Fibroblast of lung (primary cell): ENCODE data around the gene MYO9A. TPM values are rescaled to one million over a fixed set of nuclear protein-coding genes. Genes with fewer than 3 reads are reported as not detected.

Experiments
- DNase-seq, 2 donors: peaks; one replicate each; pipeline versions ENCODE4 v3.0.0 to v3.0.0-alpha.2; 2010; ENCODE audit warnings: low read depth in 2 of 2
- H2AFZ ChIP-seq: 2 replicates; pipeline ENCODE4 v1.5.1; 2012; ENCODE audit warnings: low read length, control low read depth, inconsistent platforms
- H3K27ac ChIP-seq: 2 replicates; pipeline ENCODE4 v1.5.1; 2011; ENCODE audit warnings: low read length, control low read depth; ENCODE audit not compliant: insufficient read depth
- H3K27me3 ChIP-seq: 2 replicates; pipeline ENCODE4 v1.5.1; 2011; ENCODE audit warnings: mild to moderate bottlenecking, low read length; ENCODE audit not compliant: control insufficient read depth, insufficient read depth
- H3K36me3 ChIP-seq: 2 replicates; pipeline ENCODE4 v1.5.1; 2011; ENCODE audit warnings: low read length; ENCODE audit not compliant: control insufficient read depth, insufficient read depth
- H3K4me1 ChIP-seq: 2 replicates; pipeline ENCODE4 v1.5.1; 2011; ENCODE audit warnings: low read length; ENCODE audit not compliant: control insufficient read depth, insufficient read depth; ENCODE audit errors: extremely low read depth
- H3K4me2 ChIP-seq: 2 replicates; pipeline ENCODE4 v1.5.1; 2011; ENCODE audit warnings: low read length, control low read depth; ENCODE audit not compliant: insufficient read depth; ENCODE audit errors: extremely low read depth
- H3K4me3 ChIP-seq, 4 experiments: fragments of 200-600 bp in 1 of 4; sonication (generic) in 1 of 4; replicated peaks in 1 of 4; 2 replicates each; pipeline ENCODE4 v1.5.1; 2011 to 2016; ENCODE audit warnings: low read length in 4 of 4, low read depth in 3 of 4, mild to moderate bottlenecking in 3 of 4, control low read depth in 2 of 4, inconsistent platforms in 1 of 4, mixed read lengths in 1 of 4; ENCODE audit not compliant: insufficient read depth in 1 of 4; ENCODE audit errors: control extremely low read depth in 1 of 4
- H3K79me2 ChIP-seq: 2 replicates; pipeline ENCODE4 v1.5.1; 2012; ENCODE audit warnings: mild to moderate bottlenecking, low read length, inconsistent platforms; ENCODE audit not compliant: control insufficient read depth, insufficient read depth
- H3K9ac ChIP-seq: 2 replicates; pipeline ENCODE4 v1.5.1; 2011; ENCODE audit warnings: mild to moderate bottlenecking, low read length, control low read depth; ENCODE audit not compliant: insufficient read depth
- H3K9me3 ChIP-seq: 2 replicates; pipeline ENCODE4 v1.5.1; 2012; ENCODE audit warnings: low read depth, low read length; ENCODE audit not compliant: control insufficient read depth, insufficient read depth
- H4K20me1 ChIP-seq: 2 replicates; pipeline ENCODE4 v1.5.1; 2011; ENCODE audit warnings: low read length; ENCODE audit not compliant: control insufficient read depth, insufficient read depth; ENCODE audit errors: extremely low read depth
- EZH2 ChIP-seq: IDR thresholded peaks from 2 replicates; pipeline ENCODE4 v1.5.1; 2012; ENCODE audit warnings: low read length, control low read depth, mild to moderate bottlenecking; ENCODE audit errors: missing control alignments
- polyA plus RNA-seq, 2 donors: library from polyadenylated mRNA; depleted of rRNA in 1 of 2; stranded (reverse) in 1 of 2; unstranded in 1 of 2; fragments of >200 nt; gene quantifications; 2 replicates each; pipeline ENCODE4 v1.2.1, GENCODE V29; 2011 to 2012; ENCODE audit warnings: missing spikeins in 1 of 2
- total RNA-seq: library from RNA; depleted of rRNA; stranded (reverse); fragments of >200 nt; gene quantifications from 2 replicates; pipeline ENCODE4 v1.2.1, GENCODE V29; 2014
- TF ChIP-seq, protein P1 (sequence below), 2 donors: IDR thresholded peaks in 1 of 2; conservative IDR thresholded peaks in 1 of 2; 1 replicate in 1 of 2; 2 replicates in 1 of 2; pipeline ENCODE4 v1.5.1; 2011 to 2012; ENCODE audit warnings: low read length in 2 of 2, control low read depth in 1 of 2, inconsistent platforms in 1 of 2, low read depth in 1 of 2, mild to moderate bottlenecking in 1 of 2

MYO9A gene
- total and polyA plus RNA-seq, 2 donors (not counting 1 experiment from before 2014, with no cell fraction given), result 12.8 to 48.6 TPM

GRCh38 chr15:72117486-72118016 is 399 bp downstream of the MYO9A start:
- Histone ChIP-seq H3K9ac (peak overlapping the region; percentile 93), H3K4me1 (peaks cover 2% of the 10 kb centered on the region), H3K27me3 (no peaks in the 10 kb centered on the region), H3K9me3 (no peaks in the 10 kb centered on the region), H3K79me2 (peaks cover 39% of the 10 kb centered on the region), H3K27ac (peak overlapping the region; percentile 85), H3K36me3 (no peaks in the 10 kb centered on the region), H3K4me3 (peak overlapping the region; percentile 66 to 92 (median 86)), H2AFZ (peak overlapping the region; percentile 94), H4K20me1 (no peaks in the 10 kb centered on the region), H3K4me2 (peak overlapping the region; percentile 73)
- TF ChIP-seq, protein P1, sequence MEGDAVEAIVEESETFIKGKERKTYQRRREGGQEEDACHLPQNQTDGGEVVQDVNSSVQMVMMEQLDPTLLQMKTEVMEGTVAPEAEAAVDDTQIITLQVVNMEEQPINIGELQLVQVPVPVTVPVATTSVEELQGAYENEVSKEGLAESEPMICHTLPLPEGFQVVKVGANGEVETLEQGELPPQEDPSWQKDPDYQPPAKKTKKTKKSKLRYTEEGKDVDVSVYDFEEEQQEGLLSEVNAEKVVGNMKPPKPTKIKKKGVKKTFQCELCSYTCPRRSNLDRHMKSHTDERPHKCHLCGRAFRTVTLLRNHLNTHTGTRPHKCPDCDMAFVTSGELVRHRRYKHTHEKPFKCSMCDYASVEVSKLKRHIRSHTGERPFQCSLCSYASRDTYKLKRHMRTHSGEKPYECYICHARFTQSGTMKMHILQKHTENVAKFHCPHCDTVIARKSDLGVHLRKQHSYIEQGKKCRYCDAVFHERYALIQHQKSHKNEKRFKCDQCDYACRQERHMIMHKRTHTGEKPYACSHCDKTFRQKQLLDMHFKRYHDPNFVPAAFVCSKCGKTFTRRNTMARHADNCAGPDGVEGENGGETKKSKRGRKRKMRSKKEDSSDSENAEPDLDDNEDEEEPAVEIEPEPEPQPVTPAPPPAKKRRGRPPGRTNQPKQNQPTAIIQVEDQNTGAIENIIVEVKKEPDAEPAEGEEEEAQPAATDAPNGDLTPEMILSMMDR (conservative IDR thresholded peaks at IDR 0.05 in 1 of 2, IDR thresholded peaks at IDR 0.05 in 1 of 2; ENCODE audit: low read depth in 1 of 2, low read length in 2 of 2), result no peak
- TF ChIP-seq EZH2, result no peak
- peak; percentile 82 to 83 for DNase-seq

GRCh38 chr15:72116731-72117485 is 1.0 kb downstream of the MYO9A start:
- H3K36me3 ChIP-seq, result no peaks in the 10 kb centered on the region
- peaks cover 42% of the 10 kb centered on the region for H3K79me2 ChIP-seq
- H3K9me3 ChIP-seq, result no peaks in the 10 kb centered on the region
- H3K4me1 ChIP-seq, result peaks cover 2% of the 10 kb centered on the region
- peak; percentile 35 for DNase-seq
- H4K20me1 ChIP-seq, result no peaks in the 10 kb centered on the region
- no peaks in the 10 kb centered on the region for H3K27me3 ChIP-seq
- H3K4me3 ChIP-seq, result peak overlapping the region; percentile 66 to 92 (median 86)
- H3K27ac ChIP-seq, result peak overlapping the region; percentile 85
- peak overlapping the region; percentile 73 for H3K4me2 ChIP-seq
- peak overlapping the region; percentile 93 for H3K9ac ChIP-seq
- TF ChIP-seq EZH2, result no peak
- TF ChIP-seq, protein P1 (conservative IDR thresholded peaks at IDR 0.05 in 1 of 2, IDR thresholded peaks at IDR 0.05 in 1 of 2; ENCODE audit: low read depth in 1 of 2, low read length in 2 of 2), result no peak
- H2AFZ ChIP-seq, result peak overlapping the region; percentile 87

GRCh38 chr15:72113347-72114031 is 4.5 kb downstream of the MYO9A start:
- Histone ChIP-seq H3K79me2 (peaks cover 48% of the 10 kb centered on the region), H3K9me3 (no peaks in the 10 kb centered on the region), H2AFZ (no peak overlapping the region), H3K9ac (no peak overlapping the region), H4K20me1 (no peaks in the 10 kb centered on the region), H3K27me3 (no peaks in the 10 kb centered on the region), H3K27ac (no peak overlapping the region), H3K4me3 (no peak overlapping the region), H3K4me2 (no peak overlapping the region), H3K4me1 (peaks cover 2% of the 10 kb centered on the region), H3K36me3 (no peaks in the 10 kb centered on the region)
- TF ChIP-seq EZH2, result no peak
- TF ChIP-seq, protein P1 (conservative IDR thresholded peaks at IDR 0.05 in 1 of 2, IDR thresholded peaks at IDR 0.05 in 1 of 2; ENCODE audit: low read depth in 1 of 2, low read length in 2 of 2), result no peak
- peak in 1 of 2 donors; percentile 6 for DNase-seq
